SIG-M5 (cell line): Measurements from ENCODE around the gene PAK4.
"Not testable (repeated sequence)": the region's sequence is repeated elsewhere in the genome, so short reads cannot be mapped to it uniquely, and the experiment has no call there.

Experiments
- DNase-seq: peaks from one replicate; lab custom pipeline; 2025; lab: John Stamatoyannopoulos, UW

The PAK4 gene

GRCh38 chr19:39130337-39131254, 5.0 kb downstream of the PAK4 start:
- no peak for DNase-seq

- DNase-seq, result no peak
These were observed 5.7 kb downstream of the PAK4 start for GRCh38 chr19:39131255-39131755.

GRCh38 chr19:39132344-39132969, 6.9 kb downstream of the PAK4 start:
- no peak for DNase-seq

- DNase-seq, result no peak
These were observed 8.1 kb downstream of the PAK4 start for GRCh38 chr19:39133431-39134270.

- DNase-seq, result no peak
These were observed 10.1 kb downstream of the PAK4 start for GRCh38 chr19:39135701-39136100.

- DNase-seq, result no peak
These were observed 10.8 kb downstream of the PAK4 start for GRCh38 chr19:39136225-39136940.

GRCh38 chr19:39137131-39137530, 11.5 kb downstream of the PAK4 start:
- no peak for DNase-seq

GRCh38 chr19:39138221-39139211, 12.9 kb downstream of the PAK4 start:
- DNase-seq, result no peak

GRCh38 chr19:39139305-39139874, 13.8 kb downstream of the PAK4 start:
- DNase-seq, result no peak

GRCh38 chr19:39139971-39140453, 14.4 kb downstream of the PAK4 start:
- no peak for DNase-seq

- no peak for DNase-seq
These were observed 15.0 kb downstream of the PAK4 start for GRCh38 chr19:39140594-39140993.

GRCh38 chr19:39141929-39142328, 16.3 kb downstream of the PAK4 start:
- no peak for DNase-seq

GRCh38 chr19:39142630-39143029, 17.0 kb downstream of the PAK4 start:
- no peak for DNase-seq

GRCh38 chr19:39143757-39144289, 18.2 kb downstream of the PAK4 start:
- not testable (repeated sequence) for DNase-seq

- no peak for DNase-seq
These were observed 18.9 kb downstream of the PAK4 start for GRCh38 chr19:39144290-39145071.

GRCh38 chr19:39145180-39145953, 19.8 kb downstream of the PAK4 start:
- no peak for DNase-seq

- no peak for DNase-seq
These were observed 20.5 kb downstream of the PAK4 start for GRCh38 chr19:39146091-39146490.
